HG03457 (cell line): ENCODE data around the gene SND1.
"Not testable (repeated sequence)": the region's sequence is repeated elsewhere in the genome, so short reads cannot be mapped to it uniquely, and the experiment has no call there.

Experiments
- ATAC-seq: cut with Tn5 transposase; IDR thresholded peaks from one replicate; pipeline ENCODE4 v1.9.1; 2021; ENCODE audit warnings: moderate number of reproducible peaks; ENCODE audit not compliant: unreplicated experiment

Gene SND1

GRCh38 chr7:127822822-127823508 lies 171.0 kb downstream of the SND1 start:
- ATAC-seq: no peak

- ATAC-seq: no peak
These were observed 172.7 kb downstream of the SND1 start for GRCh38 chr7:127824682-127825081.

- no peak for ATAC-seq
These were observed 177.0 kb downstream of the SND1 start for GRCh38 chr7:127828843-127829500.

GRCh38 chr7:127831318-127832219 lies 179.6 kb downstream of the SND1 start:
- ATAC-seq: no peak

- no peak for ATAC-seq
These were observed 180.6 kb downstream of the SND1 start for GRCh38 chr7:127832592-127832991.

- ATAC-seq: no peak
These were observed 181.6 kb downstream of the SND1 start for GRCh38 chr7:127833641-127834040.

- no peak for ATAC-seq
These were observed 183.7 kb downstream of the SND1 start for GRCh38 chr7:127835679-127836078.

- ATAC-seq: not testable (repeated sequence)
These were observed 185.9 kb downstream of the SND1 start for GRCh38 chr7:127837816-127838410.

- ATAC-seq: no peak
These were observed 186.9 kb downstream of the SND1 start for GRCh38 chr7:127838816-127839415.

- ATAC-seq: no peak
These were observed 188.4 kb downstream of the SND1 start for GRCh38 chr7:127840226-127840951.

- no peak for ATAC-seq
These were observed 192.2 kb downstream of the SND1 start for GRCh38 chr7:127844165-127844564.

GRCh38 chr7:127844707-127845331 lies 192.8 kb downstream of the SND1 start:
- ATAC-seq: no peak

- ATAC-seq: no peak
These were observed 193.7 kb downstream of the SND1 start for GRCh38 chr7:127845522-127846214.

- no peak for ATAC-seq
These were observed 195.6 kb downstream of the SND1 start for GRCh38 chr7:127847641-127848040.

- ATAC-seq: no peak
These were observed 196.2 kb downstream of the SND1 start for GRCh38 chr7:127848241-127848640.

- no peak for ATAC-seq
These were observed 198.2 kb downstream of the SND1 start for GRCh38 chr7:127850195-127850594.

GRCh38 chr7:127854383-127854782 lies 202.4 kb downstream of the SND1 start:
- no peak for ATAC-seq

- no peak for ATAC-seq
These were observed 205.5 kb downstream of the SND1 start for GRCh38 chr7:127857464-127857841.
